GM18873 (cell line): ENCODE results near the gene DRC3.

Experiments
- ATAC-seq: cut with Tn5 transposase; IDR thresholded peaks from one replicate; pipeline ENCODE4 v1.9.1; 2021; ENCODE audit warnings: mild to moderate bottlenecking, moderate library complexity, moderate number of reproducible peaks; ENCODE audit not compliant: unreplicated experiment, low FRiP score

The DRC3 gene

GRCh38 chr17:18017958-18018357 is 45.3 kb downstream of the DRC3 start:
- no peak for ATAC-seq

- no peak for ATAC-seq
These were observed 45.8 kb downstream of the DRC3 start for GRCh38 chr17:18018411-18018921.

GRCh38 chr17:18019838-18020154 is 47.1 kb downstream of the DRC3 start:
- no peak for ATAC-seq

- no peak for ATAC-seq
These were observed 48.3 kb downstream of the DRC3 start for GRCh38 chr17:18020971-18021370.

GRCh38 chr17:18021372-18021771 is 48.7 kb downstream of the DRC3 start:
- ATAC-seq: no peak

GRCh38 chr17:18025241-18025944 is 52.7 kb downstream of the DRC3 start:
- ATAC-seq: no peak

- ATAC-seq: no peak
These were observed 53.5 kb downstream of the DRC3 start for GRCh38 chr17:18025945-18026776.

GRCh38 chr17:18027280-18027679 is 54.6 kb downstream of the DRC3 start:
- ATAC-seq: no peak

- no peak for ATAC-seq
These were observed 55.7 kb downstream of the DRC3 start for GRCh38 chr17:18028114-18028951.

GRCh38 chr17:18028952-18029540 is 56.4 kb downstream of the DRC3 start:
- ATAC-seq: no peak

GRCh38 chr17:18031955-18032354 is 59.3 kb downstream of the DRC3 start:
- ATAC-seq: no peak

GRCh38 chr17:18033442-18034099 is 60.9 kb downstream of the DRC3 start:
- ATAC-seq: no peak

GRCh38 chr17:18035704-18036103 is 63.0 kb downstream of the DRC3 start:
- ATAC-seq: no peak

- ATAC-seq: no peak
These were observed 64.8 kb downstream of the DRC3 start for GRCh38 chr17:18037486-18037885.

- no peak for ATAC-seq
These were observed 65.6 kb downstream of the DRC3 start for GRCh38 chr17:18038149-18038850.

GRCh38 chr17:18038861-18039534 is 66.3 kb downstream of the DRC3 start, which contains the start of the genes ATPAF2 and GID4:
Gene ATPAF2, minus strand, starts transcription at chr17:18039168. Its CDS starts 155 bp downstream, at chr17:18039013.
Gene GID4, plus strand, starts transcription at chr17:18039408. Its CDS starts 57 bp downstream, at chr17:18039465.
- ATAC-seq: peak; percentile 87

GRCh38 chr17:18039535-18040260 is 67.0 kb downstream of the DRC3 start:
- ATAC-seq: peak; percentile 7

GRCh38 chr17:18040261-18040858 is 67.7 kb downstream of the DRC3 start:
- no peak for ATAC-seq
